Stimulated activated naive CD4-positive, alpha-beta T cell (primary cell): Measurements from ENCODE around the gene CDK13.
"Not testable (repeated sequence)": the region's sequence is repeated elsewhere in the genome, so short reads cannot be mapped to it uniquely, and the experiment has no call there.

ENCODE experiments used
- DNase-seq, 6 experiments: peaks; one replicate each; lab custom pipeline; 2025; lab: John Stamatoyannopoulos, UW

The CDK13 gene

GRCh38 chr7:39949971-39950472 is at the start of gene CDK13:
Gene CDK13, plus strand, starts transcription at chr7:39950256. Its CDS starts 386 bp downstream, at chr7:39950642.
- DNase-seq, result peak; percentile 84 to 94 (median 90)

- no peak for DNase-seq
Observed at GRCh38 chr7:39904077-39904486, 46.0 kb upstream of the CDK13 start.

- DNase-seq, result no peak
Observed at GRCh38 chr7:39908141-39908540, 41.9 kb upstream of the CDK13 start.

GRCh38 chr7:39908973-39909372 is 41.1 kb upstream of the CDK13 start:
- DNase-seq, result no peak

- DNase-seq, result no peak
Observed at GRCh38 chr7:39909526-39909925, 40.5 kb upstream of the CDK13 start.

GRCh38 chr7:39910108-39910869 is 39.8 kb upstream of the CDK13 start:
- no peak for DNase-seq

GRCh38 chr7:39911167-39911566 is 38.9 kb upstream of the CDK13 start:
- DNase-seq, result no peak

- DNase-seq, result not testable (repeated sequence)
Observed at GRCh38 chr7:39915847-39916246, 34.2 kb upstream of the CDK13 start.

- no peak for DNase-seq
Observed at GRCh38 chr7:39919646-39920045, 30.4 kb upstream of the CDK13 start.

GRCh38 chr7:39921506-39922175 is 28.4 kb upstream of the CDK13 start:
- no peak for DNase-seq

- DNase-seq, result no peak
Observed at GRCh38 chr7:39922580-39922979, 27.5 kb upstream of the CDK13 start.

- DNase-seq, result no peak
Observed at GRCh38 chr7:39923091-39923490, 27.0 kb upstream of the CDK13 start.

GRCh38 chr7:39924122-39924521 is 25.9 kb upstream of the CDK13 start:
- no peak for DNase-seq

GRCh38 chr7:39926111-39926510 is 23.9 kb upstream of the CDK13 start:
- DNase-seq, result no peak

GRCh38 chr7:39927018-39927417 is 23.0 kb upstream of the CDK13 start:
- DNase-seq, result no peak

- no peak for DNase-seq
Observed at GRCh38 chr7:39934132-39934531, 15.9 kb upstream of the CDK13 start.

GRCh38 chr7:39936761-39937160 is 13.3 kb upstream of the CDK13 start:
- DNase-seq, result no peak

- DNase-seq, result no peak
Observed at GRCh38 chr7:39937366-39938153, 12.5 kb upstream of the CDK13 start.

GRCh38 chr7:39942883-39943282 is 7.2 kb upstream of the CDK13 start:
- no peak for DNase-seq

GRCh38 chr7:39946693-39947092 is 3.4 kb upstream of the CDK13 start:
- no peak for DNase-seq

- DNase-seq, result peak in 1 of 6 experiments; percentile 5
Observed at GRCh38 chr7:39948375-39948955, 1.6 kb upstream of the CDK13 start.
